Measurements from ENCODE around the gene TLCD3B. TPM values are rescaled to one million over a fixed set of nuclear protein-coding genes. Genes with fewer than 3 reads are reported as not detected.

TLCD3B gene
- total RNA-seq, 1 donor: 0.18 TPM

- no peak for DNase-seq (ENCODE audit: low read depth)
- TF ChIP-seq CTCF (IDR thresholded peaks at IDR 0.05; ENCODE audit: insufficient read depth, low read length): no peak
- H3K4me3 ChIP-seq (ENCODE audit: low read depth, low read length): no peak overlapping the region
Observed at GRCh38 chr16:30009990-30010843, 20.9 kb downstream of the TLCD3B start.

DNA sequence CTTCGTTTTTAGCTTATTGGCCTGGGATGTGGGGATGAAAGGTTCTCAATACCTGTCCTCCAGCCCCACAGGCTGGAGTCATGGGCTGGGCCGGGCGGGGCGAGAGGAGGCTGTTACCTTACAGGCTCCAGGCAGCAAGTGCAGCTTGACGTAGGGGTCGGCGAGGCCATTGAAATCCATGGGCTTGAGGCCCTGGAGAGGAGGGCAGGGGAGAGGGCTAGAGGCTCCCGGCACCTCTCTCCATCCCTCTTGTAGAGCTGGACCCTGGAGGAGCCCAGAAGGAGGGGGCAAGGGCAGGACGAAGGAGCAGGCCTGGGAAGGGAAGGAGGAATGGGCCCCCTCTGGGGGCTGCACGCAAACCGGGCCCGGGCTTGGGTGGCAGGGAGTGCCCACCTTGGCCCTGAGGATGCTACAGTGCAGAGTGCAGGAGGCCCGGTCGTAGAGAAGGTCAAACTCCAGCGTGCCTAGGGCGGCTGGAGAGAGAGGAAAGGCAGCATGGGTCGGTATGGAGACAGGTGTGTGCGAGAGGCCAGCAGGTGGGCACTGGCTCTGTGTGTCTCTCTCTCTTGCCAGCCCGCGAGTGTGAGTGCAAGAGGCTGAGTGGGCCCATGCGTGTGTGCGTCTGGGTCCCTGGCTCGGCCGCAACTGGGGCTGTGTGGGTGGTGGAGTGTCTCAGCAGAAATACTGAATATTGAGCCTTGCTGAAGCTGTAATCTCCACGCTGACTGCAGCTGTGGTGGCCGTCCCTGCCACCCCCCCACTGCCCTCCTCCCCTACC lies 21.8 kb downstream of the TLCD3B start:
- TF ChIP-seq CTCF (IDR thresholded peaks at IDR 0.05; ENCODE audit: insufficient read depth, low read length): no peak
- H3K4me3 ChIP-seq (ENCODE audit: low read depth, low read length): no peak overlapping the region
- no peak for DNase-seq (ENCODE audit: low read depth)

- TF ChIP-seq CTCF (IDR thresholded peaks at IDR 0.05; ENCODE audit: insufficient read depth, low read length): no peak
- no peak for DNase-seq (ENCODE audit: low read depth)
- H3K4me3 ChIP-seq (ENCODE audit: low read depth, low read length): no peak overlapping the region
Observed at GRCh38 chr16:30007378-30007895, 23.6 kb downstream of the TLCD3B start.

GRCh38 chr16:30006659-30007377 lies 24.3 kb downstream of the TLCD3B start:
- DNase-seq (ENCODE audit: low read depth): no peak
- no peak for TF ChIP-seq CTCF (IDR thresholded peaks at IDR 0.05; ENCODE audit: insufficient read depth, low read length)

GRCh38 chr16:30006095-30006473 lies 25.0 kb downstream of the TLCD3B start:
- no peak overlapping the region for H3K4me3 ChIP-seq (ENCODE audit: low read depth, low read length)
- TF ChIP-seq CTCF (IDR thresholded peaks at IDR 0.05; ENCODE audit: insufficient read depth, low read length): no peak
- no peak for DNase-seq (ENCODE audit: low read depth)

More at GRCh38 chr16:30006659-30007377, 24.3 kb downstream of the TLCD3B start:
- no peak overlapping the region for H3K4me3 ChIP-seq (ENCODE audit: low read depth, low read length)

DNA sequence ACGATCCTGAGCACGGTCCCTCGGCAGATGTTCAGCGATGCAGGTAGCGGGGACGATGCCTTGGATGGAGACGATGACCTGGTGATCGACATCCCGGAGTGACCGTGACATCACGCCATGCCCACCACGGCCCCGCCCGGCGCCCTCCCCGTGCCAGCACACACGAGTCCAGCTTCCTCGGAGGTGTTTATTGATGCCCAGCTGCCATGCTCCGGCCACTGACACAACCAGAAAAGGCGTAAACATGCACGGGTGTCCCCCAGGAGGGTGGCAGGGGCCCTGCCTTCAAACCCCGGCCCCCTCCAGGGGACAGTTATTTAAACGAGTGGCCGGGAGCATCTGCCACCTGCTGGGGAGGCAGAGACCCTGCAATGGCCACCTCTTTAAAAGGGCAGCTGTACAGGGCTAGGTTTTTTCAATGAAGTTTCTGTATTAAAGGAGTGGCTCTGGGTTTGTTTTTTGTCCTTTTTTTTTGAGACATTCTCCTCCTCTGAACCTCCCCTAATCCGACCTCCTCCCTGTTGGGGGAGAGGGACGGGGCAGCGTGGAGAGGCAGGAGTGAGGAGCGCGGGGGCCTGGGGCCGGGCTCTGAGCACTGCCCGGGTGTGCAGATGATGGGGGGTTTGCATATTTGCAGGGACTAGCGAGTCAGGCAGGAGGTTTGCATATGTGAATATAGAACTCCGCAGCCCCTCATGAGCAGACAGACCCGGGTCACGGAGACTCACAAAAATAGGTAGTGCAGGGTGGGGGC lies 25.6 kb downstream of the TLCD3B start:
- DNase-seq (ENCODE audit: low read depth): peak; percentile 51

More for the DNA sequence above, 25.6 kb downstream of the TLCD3B start:
- peak; percentile 90 for TF ChIP-seq CTCF (IDR thresholded peaks at IDR 0.05; ENCODE audit: insufficient read depth, low read length)
- H3K4me3 ChIP-seq (ENCODE audit: low read depth, low read length): no peak overlapping the region

All from fibroblast of the aortic adventitia (primary cell).